ENCODE results near the gene SLC39A11.
"Not testable (repeated sequence)": the region's sequence is repeated elsewhere in the genome, so short reads cannot be mapped to it uniquely, and the experiment has no call there.

The SLC39A11 gene

DNA sequence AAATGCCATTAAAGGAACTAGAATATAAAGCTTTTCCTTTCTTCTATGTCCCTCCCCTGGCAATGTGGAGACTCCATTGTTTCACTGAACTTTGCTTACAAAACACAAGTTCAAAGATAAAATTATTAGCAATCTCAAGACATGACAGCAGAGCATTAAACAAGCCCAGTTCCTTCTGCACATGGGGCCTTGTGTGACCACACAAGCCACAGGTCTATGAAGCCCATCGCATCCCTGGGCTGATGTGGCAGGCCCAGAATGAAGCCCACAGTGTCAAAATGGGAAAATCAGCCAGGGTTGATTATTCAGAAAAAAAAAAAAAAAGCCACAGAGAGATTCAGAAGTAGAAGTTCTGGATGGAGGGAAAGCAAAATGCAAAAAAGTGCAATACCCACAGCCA, 12.9 kb upstream of the SLC39A11 start:
- no peak for DNase-seq

DNA sequence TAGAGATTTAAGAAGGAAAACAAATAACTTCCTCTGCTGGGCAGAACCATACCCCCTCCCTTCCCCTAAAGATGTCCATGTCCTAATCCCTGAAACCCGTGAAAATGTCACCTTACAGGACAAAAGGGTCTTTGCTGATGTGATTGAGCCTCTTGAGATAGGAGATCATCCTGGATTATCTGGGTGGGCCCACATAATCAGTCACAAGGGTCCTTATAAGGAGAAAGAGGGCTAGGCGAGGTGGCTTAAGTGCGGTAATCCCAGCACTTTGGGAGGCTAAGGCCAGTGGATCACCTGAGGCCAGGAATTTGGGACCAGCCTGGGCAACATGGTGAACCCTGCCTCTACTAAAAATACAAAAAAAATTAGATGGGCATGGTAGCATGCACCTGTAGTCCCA, 12.0 kb upstream of the SLC39A11 start:
- DNase-seq: no peak

DNA sequence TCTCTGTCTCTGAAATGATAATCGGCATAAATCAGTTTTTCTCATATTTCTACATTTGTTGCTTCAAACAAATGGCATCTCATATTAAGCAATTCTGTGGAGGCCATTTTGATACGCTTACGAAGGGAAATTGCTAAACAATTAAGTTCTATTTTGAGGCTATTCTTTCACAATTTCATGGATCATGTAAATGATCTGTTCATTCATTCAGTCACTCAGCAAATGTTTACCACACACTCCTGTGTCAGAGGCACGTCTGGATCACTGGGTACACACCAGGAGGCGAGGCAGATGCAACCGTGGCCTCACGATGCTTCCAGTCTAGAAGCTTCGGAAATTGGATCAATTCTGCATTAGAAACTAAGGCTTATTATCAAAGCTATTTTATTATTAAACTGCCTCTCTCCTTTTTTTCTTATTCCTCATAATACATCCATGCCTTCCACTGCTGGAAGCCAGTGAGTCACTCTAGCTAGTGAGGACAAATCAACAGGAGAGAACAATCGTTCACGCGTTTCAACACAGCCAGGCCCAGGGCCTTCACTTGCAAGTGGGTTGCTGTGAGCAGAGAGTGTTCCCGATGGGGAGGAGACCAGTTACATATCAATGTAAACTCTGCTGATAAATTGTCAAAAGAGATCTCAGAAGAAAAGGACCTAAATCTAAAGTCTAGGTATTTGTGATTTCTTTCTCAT, 11.3 kb upstream of the SLC39A11 start:
- DNase-seq: no peak

DNA sequence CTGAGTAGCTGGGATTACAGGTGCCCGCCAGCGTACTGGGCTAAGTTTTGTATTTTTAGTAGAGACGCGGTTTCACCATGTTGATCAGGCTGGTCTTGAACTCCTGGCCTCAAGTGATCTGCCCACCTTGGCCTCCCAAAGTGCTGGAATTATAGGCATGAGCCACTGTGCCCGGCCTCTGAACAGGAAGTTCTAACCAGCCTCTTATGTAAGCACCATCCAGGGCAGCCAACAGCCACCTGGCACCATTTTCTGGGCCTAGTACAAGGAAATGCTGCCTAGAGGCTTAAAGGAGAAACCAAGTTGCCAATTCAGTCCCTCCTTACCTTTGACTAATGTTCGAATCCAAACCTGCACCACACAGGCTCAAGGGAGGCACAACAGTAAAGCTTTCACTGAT, 8.5 kb upstream of the SLC39A11 start:
- DNase-seq: no peak

DNA sequence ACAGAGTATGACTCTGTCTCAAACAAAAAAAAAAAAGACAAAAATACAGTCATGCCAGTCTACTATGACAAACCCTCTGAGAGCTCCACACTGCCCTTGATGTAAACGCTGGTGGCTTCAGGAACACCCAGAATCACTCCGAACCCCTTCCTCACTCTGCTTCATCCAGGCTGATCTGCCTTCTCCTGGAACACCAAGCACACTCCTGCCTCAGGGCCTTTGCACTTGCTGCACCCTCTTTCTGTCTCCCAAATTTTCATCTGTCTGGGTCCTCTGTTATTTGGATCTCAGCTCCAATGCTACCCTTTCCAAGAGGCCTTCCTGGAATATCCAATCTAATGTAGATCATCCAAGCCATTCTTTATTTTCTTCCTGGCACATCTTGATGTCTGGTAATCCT, 7.9 kb upstream of the SLC39A11 start:
- DNase-seq: no peak

DNA sequence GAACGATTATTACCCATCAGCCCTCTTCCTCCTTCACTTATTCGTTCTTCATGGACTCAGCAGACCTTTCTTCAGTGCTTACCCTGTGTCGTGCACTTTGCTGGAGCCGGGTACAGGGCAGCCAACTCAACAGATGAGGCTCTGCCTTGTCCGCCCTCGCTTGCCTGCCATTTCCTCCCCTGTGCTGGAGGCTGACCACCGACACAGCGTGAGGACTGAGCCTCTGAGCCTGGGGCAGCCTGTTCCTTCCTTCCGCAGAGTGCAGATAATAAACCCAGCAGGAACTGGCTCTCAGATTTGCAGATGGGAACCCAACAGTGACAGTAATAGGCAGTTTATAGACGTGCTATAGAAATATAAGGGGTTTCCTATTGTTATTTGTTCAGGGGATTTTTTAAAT, 7.0 kb upstream of the SLC39A11 start:
- peak; percentile 5 for DNase-seq

DNA sequence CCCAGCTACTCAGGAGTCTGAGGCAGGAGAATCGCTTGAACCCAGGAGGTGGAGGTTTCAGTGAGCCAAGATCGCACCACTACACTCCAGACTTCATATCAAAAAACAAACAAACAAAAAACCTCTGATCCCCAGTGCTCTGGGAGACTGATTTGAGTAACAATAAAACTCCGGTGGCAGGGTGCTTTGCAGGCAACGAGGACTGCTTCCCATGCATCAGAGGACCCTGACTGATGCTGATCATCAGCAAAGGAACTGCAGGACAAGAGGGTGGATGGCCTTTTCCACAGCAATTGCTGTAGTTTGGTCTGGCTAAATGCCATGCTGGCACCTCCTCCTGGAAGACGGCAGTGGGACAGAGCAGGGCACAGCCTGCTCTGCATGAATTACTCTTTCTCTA, 6.4 kb upstream of the SLC39A11 start:
- DNase-seq: no peak

DNA sequence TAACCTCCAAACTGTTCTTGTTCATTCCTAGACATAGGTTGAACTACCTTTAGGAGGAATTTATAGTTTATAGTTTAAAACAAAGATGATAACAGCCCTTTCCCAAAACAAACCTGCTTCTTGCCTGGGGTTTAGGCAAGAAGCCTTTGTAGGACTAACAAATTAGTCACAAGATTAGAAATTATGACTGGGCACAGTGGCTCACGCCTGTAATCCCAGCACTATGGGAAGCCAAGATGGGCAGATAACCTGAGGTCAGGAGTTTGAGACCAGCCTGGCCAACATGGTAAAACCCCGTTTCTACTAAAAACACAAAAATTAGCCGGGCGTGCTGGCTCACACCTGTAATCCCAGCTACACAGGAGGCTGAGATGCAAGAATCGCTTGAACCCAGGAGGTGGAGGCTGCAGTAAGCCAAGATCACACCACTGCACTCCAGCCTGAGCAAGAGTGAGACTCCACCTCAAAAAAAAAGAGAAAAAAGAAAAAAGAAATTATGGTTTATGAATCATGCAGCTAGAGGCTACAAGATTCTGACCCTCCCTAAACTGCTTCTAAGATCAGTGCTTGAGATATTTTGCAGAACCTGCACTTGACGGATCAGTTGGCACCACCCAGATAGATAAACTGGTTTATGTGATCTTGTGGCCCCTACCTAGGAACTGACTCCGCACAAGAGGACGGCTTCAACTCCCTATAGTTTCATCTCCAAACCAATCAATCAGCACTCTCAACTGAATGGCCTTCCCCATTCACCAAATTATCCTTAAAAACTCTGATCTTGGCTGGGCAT, 5.7 kb upstream of the SLC39A11 start:
- DNase-seq: not testable (repeated sequence)

DNA sequence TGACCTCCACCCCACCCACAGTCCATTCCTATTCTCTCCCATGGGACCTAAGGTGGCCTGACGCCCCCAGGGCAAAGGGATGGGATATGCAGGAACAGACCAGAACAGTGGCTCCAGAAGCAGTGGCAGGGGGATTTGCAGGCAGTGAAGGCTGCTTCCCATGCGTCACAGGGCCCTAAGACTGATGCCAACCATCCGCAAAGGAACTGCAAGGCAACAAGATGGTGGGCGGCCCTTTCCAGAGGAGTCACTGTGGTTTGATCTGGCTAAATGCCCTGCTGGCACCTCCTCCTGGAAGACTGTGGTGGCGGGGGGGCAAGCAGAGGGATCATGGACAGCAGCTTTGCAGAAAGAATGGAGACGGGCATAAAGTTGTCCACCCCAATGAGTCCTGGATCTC, 4.4 kb upstream of the SLC39A11 start:
- no peak for DNase-seq

DNA sequence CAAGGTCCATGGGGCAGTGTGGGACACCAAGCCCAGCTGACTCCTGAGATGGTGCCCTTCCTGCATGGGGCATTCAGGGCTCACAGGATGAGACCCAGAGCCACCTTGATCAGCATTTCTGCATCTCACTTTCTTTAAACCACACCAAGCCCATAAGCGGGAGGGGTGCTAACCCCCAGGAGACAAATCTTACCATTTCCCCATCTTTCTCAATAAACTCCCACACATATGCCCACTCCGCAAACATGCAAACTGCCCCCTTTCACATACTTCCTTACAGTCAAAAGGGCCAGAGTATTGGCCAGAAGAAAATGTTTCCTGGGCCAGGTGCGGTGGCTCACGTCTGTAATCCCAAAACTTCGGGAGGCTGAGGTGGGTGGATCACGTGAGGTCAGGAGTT, 3.7 kb upstream of the SLC39A11 start:
- DNase-seq: no peak

DNA sequence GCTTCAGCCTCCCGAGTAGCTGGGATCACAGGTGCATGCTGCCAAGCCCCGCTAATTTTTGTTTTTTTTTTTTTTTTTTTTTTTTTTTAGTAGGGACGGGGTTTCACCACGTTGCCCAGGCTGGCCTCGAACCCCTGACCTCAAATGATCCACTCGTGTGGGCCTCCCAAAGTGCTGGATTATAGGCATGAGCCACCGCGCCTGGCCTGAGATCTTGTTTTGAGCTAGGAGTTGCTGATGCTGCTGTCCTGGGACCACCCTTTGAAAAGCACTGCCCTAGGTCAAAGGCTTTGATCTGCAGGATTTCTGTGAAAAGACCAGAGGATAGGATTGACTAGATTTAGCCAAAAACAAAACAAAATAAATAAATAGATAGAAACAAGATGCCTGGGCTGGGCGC, 798 bp upstream of the SLC39A11 start:
- DNase-seq: no peak

DNA sequence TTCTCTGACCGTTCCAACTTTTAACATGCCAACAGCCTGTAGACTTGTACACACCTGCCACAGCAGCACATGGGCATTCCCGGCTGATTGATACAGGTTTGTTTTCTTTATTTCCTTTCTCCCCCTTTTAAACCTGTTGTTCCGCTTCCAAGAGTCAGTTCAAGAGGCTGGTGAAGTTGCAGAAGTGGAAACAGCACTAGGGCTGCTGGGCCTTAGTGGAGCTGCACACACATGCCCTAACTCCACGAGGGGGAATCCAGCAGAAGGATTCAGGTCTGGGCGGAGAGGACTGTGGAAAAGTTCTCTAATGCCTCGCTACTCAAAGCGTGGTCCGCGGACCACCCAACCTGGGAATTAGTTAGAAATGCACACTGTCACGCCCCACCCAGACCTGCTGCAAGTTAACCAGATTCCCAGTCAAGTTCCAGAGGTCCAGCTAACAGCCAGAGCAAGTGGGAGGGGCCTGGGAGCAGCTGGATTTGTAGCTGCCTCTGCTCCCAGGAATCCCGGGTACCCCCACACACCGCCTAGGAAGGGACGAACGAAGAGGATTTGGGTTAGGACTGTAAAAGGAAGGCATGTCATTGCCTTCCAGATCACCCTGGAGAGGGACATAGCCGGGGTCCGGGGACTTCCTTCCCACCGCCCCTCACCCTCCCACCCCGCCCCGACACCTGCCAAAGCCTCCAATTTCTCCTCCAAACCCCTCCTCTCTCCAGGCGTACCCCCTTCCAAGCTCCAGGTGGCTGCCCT, 542 bp downstream of the SLC39A11 start:
- DNase-seq: no peak

DNA sequence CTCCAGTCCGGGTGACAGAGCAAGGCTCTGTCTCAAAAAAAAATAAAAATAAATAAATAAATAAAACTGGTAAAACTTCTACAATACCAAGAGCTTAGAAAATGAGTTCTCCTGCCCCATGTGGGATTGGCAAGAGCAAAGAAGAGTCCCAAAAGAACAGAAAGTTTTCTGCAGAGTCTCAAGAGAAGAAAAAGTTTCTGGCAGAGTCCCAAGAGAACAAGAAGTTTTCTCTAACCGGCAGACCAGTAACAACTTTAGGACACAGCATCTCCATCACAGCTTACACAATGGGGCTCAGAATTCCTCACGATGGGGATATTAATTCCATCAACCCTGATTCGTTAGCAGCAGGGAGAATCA, 1.1 kb downstream of the SLC39A11 start:
- DNase-seq: no peak

DNA sequence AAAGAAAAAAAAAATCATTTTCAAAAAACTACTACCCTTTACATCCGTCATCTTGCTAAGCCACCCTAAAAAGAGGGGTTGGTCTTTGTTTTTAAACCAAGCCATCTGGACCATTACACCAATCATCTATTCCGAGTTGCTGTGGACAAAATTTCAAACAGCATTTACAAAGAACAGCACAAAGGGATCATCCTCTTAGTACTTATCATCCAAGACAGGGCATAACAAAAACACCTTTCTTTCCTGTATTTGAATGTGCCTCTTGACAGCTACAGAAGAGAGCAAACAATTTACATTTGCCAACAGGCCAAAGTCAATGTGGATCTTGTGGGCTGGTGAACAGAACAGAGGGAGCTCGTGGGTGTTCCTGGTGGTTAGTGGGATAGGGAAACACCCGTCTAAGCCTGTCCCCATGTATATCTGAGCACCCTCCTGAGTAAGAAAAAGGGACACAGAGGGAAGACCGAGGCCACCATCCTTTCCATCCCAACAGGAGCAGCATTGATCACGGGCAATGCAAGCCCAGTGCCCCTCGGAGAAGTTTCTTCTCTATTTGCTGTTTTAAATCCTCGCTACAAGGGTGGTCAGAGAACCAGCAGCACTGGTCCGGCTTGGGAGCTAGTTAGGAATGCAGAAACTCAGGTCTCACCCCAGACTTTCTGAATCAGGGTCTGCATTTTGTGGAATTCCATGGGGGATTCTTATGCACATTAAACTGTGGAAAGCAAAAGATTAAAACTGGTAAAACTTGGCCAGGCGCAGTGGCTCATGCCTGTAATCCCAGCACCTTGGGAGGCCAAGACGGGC, 1.9 kb downstream of the SLC39A11 start:
- no peak for DNase-seq

DNA sequence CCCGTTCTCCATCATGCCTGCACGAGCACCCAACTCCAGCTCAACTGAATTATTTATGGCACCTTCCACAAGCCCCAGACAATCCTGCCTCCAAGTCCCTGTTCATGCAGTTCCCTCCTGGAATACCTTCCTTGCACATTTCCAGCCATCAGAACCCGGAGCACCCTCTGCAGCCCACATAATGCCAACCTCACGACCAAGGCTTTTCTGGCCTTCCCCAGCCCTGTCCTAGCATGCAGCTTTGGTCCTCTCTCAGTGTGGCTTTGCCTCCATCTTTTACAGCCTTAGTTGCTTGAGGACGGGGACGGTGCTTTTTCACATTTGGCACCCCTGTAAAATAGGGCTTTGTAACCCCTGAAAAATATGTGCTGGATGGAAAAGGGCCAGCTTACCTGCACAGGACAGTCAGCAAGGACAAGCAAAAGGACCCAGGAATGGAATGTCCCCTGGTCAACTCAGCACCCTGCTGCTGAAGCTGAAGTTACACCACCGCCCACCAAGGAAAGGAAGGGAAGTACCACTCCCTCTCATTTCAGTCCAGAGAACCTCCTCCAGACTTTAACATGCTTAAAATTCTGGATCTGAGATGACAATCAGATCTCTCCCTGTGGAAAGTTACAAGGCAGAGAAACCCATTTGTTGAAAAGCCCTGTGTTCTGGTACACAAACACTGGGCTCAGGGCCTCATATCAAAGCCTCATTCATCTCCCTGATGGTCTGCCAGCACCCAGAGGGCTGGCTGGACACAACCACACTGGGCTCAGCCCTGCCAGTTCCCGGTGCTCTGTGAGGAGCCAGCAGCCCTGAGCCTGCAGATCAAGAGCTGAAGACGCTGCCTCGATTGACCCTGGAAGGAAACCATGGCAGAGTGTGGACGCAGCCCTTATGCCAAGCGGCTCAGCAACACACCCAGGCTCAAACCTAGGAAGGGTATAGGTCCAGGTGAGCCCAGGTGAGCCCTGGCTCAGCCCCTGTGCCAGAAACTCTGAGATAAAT, 2.9 kb downstream of the SLC39A11 start:
- no peak for DNase-seq

DNA sequence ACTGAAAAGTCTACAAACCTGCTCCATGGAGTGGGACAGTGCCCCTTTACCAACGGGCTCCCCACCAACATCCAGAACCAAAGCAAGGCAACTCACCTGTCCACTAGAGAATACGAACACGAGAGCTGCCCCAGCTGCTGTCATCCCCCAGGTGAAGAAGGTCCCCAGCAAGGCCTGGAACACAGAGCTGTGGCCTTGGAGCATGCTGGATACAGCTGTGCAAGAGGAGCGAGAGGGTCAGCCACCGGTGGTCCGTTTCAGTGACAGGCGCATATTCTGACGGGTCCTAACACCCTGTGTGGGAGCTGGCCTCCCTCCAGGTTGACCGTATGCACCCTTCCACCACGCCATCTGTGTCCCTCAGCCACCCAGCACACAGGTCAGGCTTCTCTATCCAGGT, 3.9 kb downstream of the SLC39A11 start:
- no peak for DNase-seq

DNA sequence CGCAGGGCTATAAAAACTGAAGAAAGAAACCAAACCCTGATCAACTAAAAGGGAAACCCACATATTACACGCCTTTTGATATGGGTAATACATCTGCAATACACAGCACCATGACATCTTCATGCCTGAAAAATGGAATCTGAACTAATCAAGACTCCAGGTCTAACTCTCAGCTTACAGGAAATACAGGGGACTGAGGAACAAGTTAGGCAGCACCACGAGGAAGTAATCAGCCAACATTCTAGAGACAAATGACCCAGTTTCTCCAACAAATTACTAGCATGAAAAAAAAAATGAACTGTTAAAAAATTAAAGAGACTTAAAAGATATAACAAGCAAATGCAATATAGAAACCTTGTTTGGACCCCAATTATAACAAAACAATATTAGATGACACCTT, 9.1 kb downstream of the SLC39A11 start:
- no peak for DNase-seq

DNA sequence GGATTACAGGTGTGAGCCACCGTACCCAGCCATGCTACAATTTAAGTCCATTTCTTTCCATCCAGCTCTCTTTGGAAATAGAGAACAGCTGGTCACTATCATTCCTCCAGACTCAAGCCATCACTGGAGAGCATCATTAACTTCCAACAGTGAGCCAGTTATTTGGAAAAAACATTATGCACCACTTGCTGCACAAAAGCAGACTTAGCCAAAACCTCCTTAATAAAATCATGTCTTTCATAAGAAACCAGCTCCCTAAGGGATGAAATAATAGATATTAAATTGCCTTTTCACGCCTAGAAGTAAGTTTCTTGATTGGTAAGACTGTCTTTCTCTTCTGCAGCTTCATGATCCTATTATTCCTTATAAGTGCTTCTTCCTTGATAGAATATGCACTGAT, 17.9 kb downstream of the SLC39A11 start:
- no peak for DNase-seq

DNA sequence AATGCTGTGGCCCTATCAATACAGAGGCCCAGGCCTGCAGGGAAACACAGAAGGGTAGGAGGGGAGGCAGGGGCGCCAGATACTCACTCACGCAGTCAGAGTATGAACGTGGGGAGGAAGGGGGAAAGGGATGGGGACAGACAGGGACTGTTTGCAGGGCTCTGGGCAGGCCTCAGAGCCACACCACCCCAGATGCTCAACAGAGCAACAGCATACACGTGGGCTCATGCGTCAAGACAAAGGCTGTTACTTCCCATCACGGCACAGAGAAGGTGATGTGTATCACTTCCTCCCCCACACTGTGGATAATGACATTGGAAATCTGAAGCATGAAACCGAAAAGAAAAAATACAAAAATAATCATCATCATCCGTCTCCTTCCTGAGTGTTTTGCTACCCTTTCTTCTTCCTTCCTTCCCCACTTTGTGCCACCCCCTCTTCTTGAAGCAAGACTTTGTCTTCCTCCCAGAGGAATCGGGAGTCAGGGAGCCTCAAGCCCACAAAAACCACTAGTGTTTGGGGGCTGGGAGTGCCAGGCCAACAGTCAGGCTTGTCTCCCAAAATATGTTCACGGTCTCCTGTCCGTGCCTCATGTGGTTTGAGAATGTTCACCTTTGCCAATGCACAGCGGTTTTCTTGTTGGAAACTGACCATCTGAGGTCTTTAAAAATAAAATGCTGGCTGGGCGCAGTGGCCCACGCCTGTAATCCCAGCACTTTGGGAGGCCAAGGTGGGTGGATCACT, 20.1 kb downstream of the SLC39A11 start:
- DNase-seq: no peak

DNA sequence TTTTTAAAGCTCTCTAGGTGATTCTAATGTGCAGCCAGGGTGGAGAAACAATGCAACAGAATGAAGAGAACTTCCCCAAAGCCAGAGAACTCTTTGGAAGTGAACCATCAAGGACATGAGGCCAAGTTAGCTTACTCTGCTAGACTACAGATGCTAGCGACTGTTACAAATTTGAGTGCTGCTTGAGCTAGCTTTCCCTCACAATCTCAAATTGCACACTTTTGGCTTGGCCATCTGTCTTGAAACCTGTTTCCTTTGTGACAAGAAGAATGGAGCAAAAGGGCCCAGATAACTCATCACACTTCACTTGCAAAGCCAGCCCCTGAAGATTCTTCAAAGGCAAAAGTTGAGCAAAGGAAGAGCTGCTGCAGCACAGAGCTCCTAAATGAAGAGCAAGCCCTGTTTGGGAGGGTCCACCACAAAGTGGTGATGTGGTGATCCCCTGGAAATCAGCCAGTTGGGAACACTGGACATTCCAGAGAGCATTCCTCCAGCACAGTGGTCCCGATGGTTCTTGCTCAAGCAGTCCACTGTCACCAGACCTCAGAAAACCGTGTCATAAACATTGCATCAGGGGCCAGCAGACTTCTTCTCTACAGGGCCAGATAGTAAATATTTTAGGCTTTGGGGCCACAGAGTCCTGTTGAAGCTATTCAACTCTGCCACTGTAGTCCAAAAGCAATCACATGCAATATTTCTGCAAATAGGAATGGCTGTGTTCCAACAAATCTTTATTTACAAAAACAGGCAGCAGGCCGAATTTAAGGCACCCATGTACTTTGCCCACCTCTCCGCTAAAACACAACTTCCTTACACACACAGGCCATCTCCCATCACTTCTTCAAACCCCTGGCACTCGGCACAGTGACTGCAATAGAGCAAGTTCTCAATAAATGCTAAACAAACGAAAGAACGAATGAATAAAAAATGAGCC, 21.2 kb downstream of the SLC39A11 start:
- no peak for DNase-seq
